HepG2 (cell line): ENCODE measurements around the gene THADA. TPM values are rescaled to one million over a fixed set of nuclear protein-coding genes. Genes with fewer than 3 reads are reported as not detected.

ENCODE experiments used
- ARID2 ChIP-seq: sonication (generic); formaldehyde crosslinking; IDR thresholded peaks from 2 replicates; pipeline ENCODE4 v1.8.1; 2022; ENCODE audit warnings: mild to moderate bottlenecking, missing genetic modification reagents, borderline replicate concordance
- BCL6 ChIP-seq: IDR thresholded peaks from 2 replicates; pipeline ENCODE4 v1.6.1; 2016; ENCODE audit warnings: missing genetic modification reagents, missing compliant biosample characterization
- ZHX2 ChIP-seq, 2 experiments: sonication (generic) in 1 of 2; formaldehyde crosslinking in 1 of 2; IDR thresholded peaks; 2 replicates each; pipeline versions ENCODE4 v1.6.1 to v1.9.0; 2014 to 2022; ENCODE audit warnings: antibody characterized with exemption in 1 of 2, borderline replicate concordance in 1 of 2, inconsistent platforms in 1 of 2, low read depth in 1 of 2, missing genetic modification reagents in 1 of 2
- ZNF816 ChIP-seq: sonication (generic); formaldehyde crosslinking; IDR thresholded peaks from 2 replicates; pipeline ENCODE4 v1.8.0; 2022; ENCODE audit warnings: missing genetic modification reagents, mild to moderate bottlenecking, borderline replicate concordance
- ZNF878 ChIP-seq: sonication (generic); formaldehyde crosslinking; IDR thresholded peaks from 2 replicates; pipeline ENCODE4 v1.8.1; 2023; ENCODE audit warnings: mild to moderate bottlenecking, missing genetic modification reagents, moderate library complexity
- polyA plus RNA-seq, 8 experiments: library from polyadenylated mRNA; depleted of rRNA in 3 of 8; stranded (reverse) in 7 of 8; unstranded in 1 of 8; fragments of >200 nt; fragmentation: Illumina TruSeq in 4 of 8; extraction: Trizol in 4 of 8; gene quantifications; 2 replicates each; pipeline versions ENCODE4 v1.2.1 to v1.2.3, GENCODE V29; 2011 to 2016; ENCODE audit warnings: low read depth in 4 of 8, missing spikeins in 1 of 8, mixed read lengths in 1 of 8; ENCODE audit not compliant: insufficient read depth in 1 of 8
- total RNA-seq, 5 experiments: library from RNA; depleted of rRNA; stranded (reverse); fragments of >200 nt; fragmentation: Illumina TruSeq; extraction: Trizol; gene quantifications; 2 replicates each; pipeline ENCODE4 v1.2.3, GENCODE V29; 2016; ENCODE audit warnings: low read depth in 1 of 5
- TF ChIP-seq, protein P1 (sequence below): sonication (generic); formaldehyde crosslinking; IDR thresholded peaks from 2 replicates; pipeline ENCODE4 v1.4.0; 2020; ENCODE audit warnings: missing genetic modification reagents, mild to moderate bottlenecking, borderline replicate concordance

The THADA gene
- total and polyA plus RNA-seq, 2 of the 13 experiments (the other 11 are each of a cell fraction or from before 2014, with no cell fraction given) = 12.7 to 21.7 TPM

DNA sequence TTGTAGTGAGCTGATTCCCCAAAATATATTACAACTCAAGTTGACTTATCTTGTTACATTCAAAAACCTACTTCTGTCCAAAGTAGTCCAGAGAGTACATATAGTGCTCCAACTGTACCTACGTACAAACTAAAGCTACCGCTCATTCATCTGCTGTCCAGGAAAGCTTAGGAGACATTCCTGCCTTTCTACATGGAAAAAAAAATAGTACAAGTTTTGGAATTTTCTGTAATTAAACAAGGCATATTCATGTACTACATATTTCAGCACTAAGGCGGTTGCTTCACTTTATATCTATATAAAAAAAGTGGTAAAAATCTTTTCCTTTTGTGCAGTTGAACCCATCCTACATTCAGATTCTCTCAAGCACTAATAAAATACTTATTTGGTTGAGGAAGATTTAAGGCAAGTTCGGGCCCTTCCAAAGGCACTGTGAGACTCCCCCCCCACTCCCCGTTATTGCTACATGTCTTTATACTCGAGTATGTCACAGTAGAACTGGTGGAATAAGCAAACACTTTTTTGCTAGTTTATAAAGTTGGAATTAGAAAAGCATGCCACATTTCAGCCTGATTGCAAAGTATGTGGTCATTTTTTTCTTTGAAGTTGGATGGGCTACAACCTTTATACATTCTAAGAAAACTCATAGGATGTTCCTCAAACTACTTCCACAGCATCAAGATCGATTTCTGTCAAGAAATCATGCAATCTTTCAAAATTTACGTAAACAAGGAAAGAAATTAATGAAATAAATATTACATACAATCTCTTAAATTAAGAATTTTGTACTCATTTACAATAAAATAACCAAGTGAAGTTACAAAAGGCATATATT lies 373.1 kb downstream of the THADA start (continued):
- TF ChIP-seq ZHX2 (IDR thresholded peaks at IDR 0.05; ENCODE audit: low read depth) (no peak), ZHX2 (CRISPR knock-in tag; IDR thresholded peaks at IDR 0.05; ENCODE audit: borderline replicate concordance) (no peak), ZNF816 (CRISPR knock-in tag) (0 out of 2 replicates have a peak, but pooled peaks have one; percentile 53), BCL6 (CRISPR knock-in tag) (peak; percentile 58), ARID2 (CRISPR knock-in tag) (0 out of 2 replicates have a peak, but pooled peaks have one; percentile 12), ZNF878 (0 out of 2 replicates have a peak, but pooled peaks have one; percentile 16)
- TF ChIP-seq, protein P1, sequence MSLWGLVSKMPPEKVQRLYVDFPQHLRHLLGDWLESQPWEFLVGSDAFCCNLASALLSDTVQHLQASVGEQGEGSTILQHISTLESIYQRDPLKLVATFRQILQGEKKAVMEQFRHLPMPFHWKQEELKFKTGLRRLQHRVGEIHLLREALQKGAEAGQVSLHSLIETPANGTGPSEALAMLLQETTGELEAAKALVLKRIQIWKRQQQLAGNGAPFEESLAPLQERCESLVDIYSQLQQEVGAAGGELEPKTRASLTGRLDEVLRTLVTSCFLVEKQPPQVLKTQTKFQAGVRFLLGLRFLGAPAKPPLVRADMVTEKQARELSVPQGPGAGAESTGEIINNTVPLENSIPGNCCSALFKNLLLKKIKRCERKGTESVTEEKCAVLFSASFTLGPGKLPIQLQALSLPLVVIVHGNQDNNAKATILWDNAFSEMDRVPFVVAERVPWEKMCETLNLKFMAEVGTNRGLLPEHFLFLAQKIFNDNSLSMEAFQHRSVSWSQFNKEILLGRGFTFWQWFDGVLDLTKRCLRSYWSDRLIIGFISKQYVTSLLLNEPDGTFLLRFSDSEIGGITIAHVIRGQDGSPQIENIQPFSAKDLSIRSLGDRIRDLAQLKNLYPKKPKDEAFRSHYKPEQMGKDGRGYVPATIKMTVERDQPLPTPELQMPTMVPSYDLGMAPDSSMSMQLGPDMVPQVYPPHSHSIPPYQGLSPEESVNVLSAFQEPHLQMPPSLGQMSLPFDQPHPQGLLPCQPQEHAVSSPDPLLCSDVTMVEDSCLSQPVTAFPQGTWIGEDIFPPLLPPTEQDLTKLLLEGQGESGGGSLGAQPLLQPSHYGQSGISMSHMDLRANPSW (CRISPR knock-in tag) = no peak
